GM12892 (cell line): ENCODE results near the gene MFN1.

Experiments used
- POLR2A ChIP-seq: IDR thresholded peaks from 2 replicates; pipeline ENCODE4 v1.6.1; 2011; ENCODE audit warnings: low read depth, low read length, control low read depth
- POLR2AphosphoS5 ChIP-seq: IDR thresholded peaks from 2 replicates; pipeline ENCODE4 v1.6.1; 2011; ENCODE audit warnings: low read depth, low read length, control low read depth
- TAF1 ChIP-seq: IDR thresholded peaks from 2 replicates; pipeline ENCODE4 v1.6.1; 2011; ENCODE audit warnings: low read depth, mild to moderate bottlenecking, control low read depth, low read length, borderline replicate concordance

GRCh38 chr3:179347345-179348194, at the start of gene MFN1:
- TF ChIP-seq POLR2A (peak; percentile 92), POLR2AphosphoS5 (peak; percentile 84), TAF1 (0 out of 2 replicates have a peak, but pooled peaks have one; percentile 35)
